Loucy (cell line): ENCODE results near the gene OSR1.

Source experiments
- CTCF ChIP-seq: fragments of 200-600 bp; sonication (generic); conservative IDR thresholded peaks from 2 replicates; pipeline ENCODE4 v1.5.1; 2014; ENCODE audit warnings: mild to moderate bottlenecking, antibody characterized with exemption, low read length
- EZH2phosphoT487 ChIP-seq: fragments of 200-600 bp; IDR thresholded peaks from 2 replicates; pipeline ENCODE4 v1.6.1; 2018; ENCODE audit warnings: antibody characterized with exemption, mild to moderate bottlenecking, moderate library complexity, borderline replicate concordance

- TF ChIP-seq CTCF (no peak), EZH2phosphoT487 (no peak)
These were observed 21.2 kb downstream of the OSR1 start for GRCh38 chr2:19337202-19337601.
